Measurements from ENCODE around the gene EPB41L1.

GRCh38 chr20:36213362-36213761 lies 58.8 kb downstream of the EPB41L1 start:
- TF ChIP-seq POLR2AphosphoS5 (IDR thresholded peaks at IDR 0.05; ENCODE audit: insufficient read depth in 1 of 2, low read depth in 1 of 2) = no peak
- no peak for TF ChIP-seq CTCF (IDR thresholded peaks at IDR 0.05)

Data from vagina (tissue), 2 donors.